ENCODE results near the gene SLC38A10.

The SLC38A10 gene

GRCh38 chr17:81238815-81239713, 56.0 kb downstream of the SLC38A10 start, which contains the start of the genes NDUFAF8 and TEPSIN:
NDUFAF8 (plus strand) TSS chr17:81239318; CDS start chr17:81239364, 46 bp downstream.
TEPSIN (minus strand) TSS chr17:81239055; CDS start chr17:81239033, 22 bp downstream.
- DNase-seq (ENCODE audit: low read depth), result peak; percentile 98
- peak within 1 kb of the TSS; percentile 54 for H3K4me3 ChIP-seq (ENCODE audit: control insufficient read depth, low read depth, low read length)
- no peak for TF ChIP-seq CTCF (IDR thresholded peaks at IDR 0.05; ENCODE audit: control insufficient read depth, insufficient read depth, low read depth, low read length, missing control alignments)

- no peak for DNase-seq (ENCODE audit: low read depth)
- peak overlapping the region; percentile 54 for H3K4me3 ChIP-seq (ENCODE audit: control insufficient read depth, low read depth, low read length)
- no peak for TF ChIP-seq CTCF (IDR thresholded peaks at IDR 0.05; ENCODE audit: control insufficient read depth, insufficient read depth, low read depth, low read length, missing control alignments)
These were observed 56.7 kb downstream of the SLC38A10 start for GRCh38 chr17:81238490-81238814.

GRCh38 chr17:81237591-81238489, 57.3 kb downstream of the SLC38A10 start:
- no peak for TF ChIP-seq CTCF (IDR thresholded peaks at IDR 0.05; ENCODE audit: control insufficient read depth, insufficient read depth, low read depth, low read length, missing control alignments)
- H3K4me3 ChIP-seq (ENCODE audit: control insufficient read depth, low read depth, low read length), result peak overlapping the region; percentile 54
- no peak for DNase-seq (ENCODE audit: low read depth)

GRCh38 chr17:81236784-81237183, 58.3 kb downstream of the SLC38A10 start:
- no peak for DNase-seq (ENCODE audit: low read depth)
- no peak overlapping the region for H3K4me3 ChIP-seq (ENCODE audit: control insufficient read depth, low read depth, low read length)
- no peak for TF ChIP-seq CTCF (IDR thresholded peaks at IDR 0.05; ENCODE audit: control insufficient read depth, insufficient read depth, low read depth, low read length, missing control alignments)

GRCh38 chr17:81235822-81236740, 59.0 kb downstream of the SLC38A10 start:
- no peak for TF ChIP-seq CTCF (IDR thresholded peaks at IDR 0.05; ENCODE audit: control insufficient read depth, insufficient read depth, low read depth, low read length, missing control alignments)
- no peak overlapping the region for H3K4me3 ChIP-seq (ENCODE audit: control insufficient read depth, low read depth, low read length)
- DNase-seq (ENCODE audit: low read depth), result no peak
